K562 (cell line): ENCODE data around the gene PPFIA1. TPM values are rescaled to one million over a fixed set of nuclear protein-coding genes. Genes with fewer than 3 reads are reported as not detected.

Source experiments
- CBFA2T3 ChIP-seq: fragments of 450-650 bp; IDR thresholded peaks from 2 replicates; pipeline ENCODE4 v1.6.1; 2017
- CC2D1A ChIP-seq: fragments of 450-650 bp; IDR thresholded peaks from 2 replicates; pipeline ENCODE4 v1.6.1; 2017; ENCODE audit warnings: mild to moderate bottlenecking
- CEBPB ChIP-seq: fragments of 450-650 bp; IDR thresholded peaks from 2 replicates; pipeline ENCODE4 v1.6.1; 2016; ENCODE audit warnings: missing genetic modification characterization, missing compliant biosample characterization
- HMG20B ChIP-seq: fragments of 250-450 bp; sonication (Bioruptor Pico); IDR thresholded peaks from 2 replicates; pipeline ENCODE4 v1.5.0; 2021; ENCODE audit warnings: mild to moderate bottlenecking
- MAFK ChIP-seq: IDR thresholded peaks from 2 replicates; pipeline ENCODE4 v1.6.1; 2011; ENCODE audit warnings: low read length, improper control_type of control experiment
- NBN ChIP-seq: fragments of 450-650 bp; IDR thresholded peaks from 2 replicates; pipeline ENCODE4 v1.6.1; 2016; ENCODE audit warnings: low read depth, mild to moderate bottlenecking
- NFXL1 ChIP-seq: fragments of 450-650 bp; formaldehyde crosslinking; IDR thresholded peaks from 2 replicates; pipeline ENCODE4 v1.4.0; 2021; ENCODE audit warnings: mild to moderate bottlenecking
- POLR2A ChIP-seq: fragments of 450-650 bp; conservative IDR thresholded peaks from 2 replicates; pipeline ENCODE4 v1.6.1; 2016
- PYGO2 ChIP-seq: fragments of 450-650 bp; IDR thresholded peaks from 2 replicates; pipeline ENCODE4 v1.6.1; 2016; ENCODE audit warnings: mild to moderate bottlenecking, missing genetic modification characterization, moderate library complexity, missing compliant biosample characterization
- SIRT6 ChIP-seq: IDR thresholded peaks from one replicate; pipeline ENCODE4 v1.6.1; 2012; ENCODE audit warnings: low read depth, mild to moderate bottlenecking, control low read depth, inconsistent platforms, low read length, moderate library complexity
- TRIM28 ChIP-seq: fragments of 450-650 bp; IDR thresholded peaks from 2 replicates; pipeline ENCODE4 v1.6.1; 2017
- WHSC1 ChIP-seq: IDR thresholded peaks from one replicate; pipeline ENCODE4 v1.6.1; 2012; ENCODE audit warnings: low read length, control low read depth, inconsistent platforms
- ZNF444 ChIP-seq: fragments of 250-450 bp; sonication (Bioruptor Pico); IDR thresholded peaks from 2 replicates; pipeline ENCODE4 v1.4.0; 2020; ENCODE audit warnings: mild to moderate bottlenecking, moderate library complexity
- polyA plus RNA-seq, 8 experiments: library from polyadenylated mRNA; depleted of rRNA in 4 of 8; stranded (reverse) in 5 of 8; unstranded in 3 of 8; fragments of >200 nt; fragmentation: Nextera tagmentation in 2 of 8; fragmentation: Illumina TruSeq in 1 of 8; extraction: Ambion mirVana in 2 of 8; extraction: Trizol in 1 of 8; gene quantifications; 2 replicates each; pipeline versions ENCODE4 v1.2.1 to v1.2.3, GENCODE V29; 2011 to 2014; ENCODE audit warnings: inconsistent platforms in 1 of 8, missing spikeins in 1 of 8
- total RNA-seq, 7 experiments: library from RNA; depleted of rRNA in 6 of 7; stranded (reverse); fragments of >200 nt in 6 of 7; fragmentation: Illumina TruSeq in 2 of 7; extraction: Trizol in 2 of 7; gene quantifications; 2 replicates each; pipeline versions ENCODE4 v1.2.1 to v1.2.3, GENCODE V29; 2011 to 2021; ENCODE audit warnings: low replicate concordance in 1 of 7
- TF ChIP-seq, protein P1 (sequence below), 2 experiments: fragments of 450-650 bp; IDR thresholded peaks; 2 replicates each; pipeline ENCODE4 v1.6.1; 2018; ENCODE audit warnings: mild to moderate bottlenecking in 2 of 2, low read depth in 1 of 2; ENCODE audit not compliant: partially characterized antibody in 2 of 2
- TF ChIP-seq, protein P2 (sequence below): fragments of 450-650 bp; IDR thresholded peaks from 2 replicates; pipeline ENCODE4 v1.6.1; 2014; ENCODE audit warnings: low read depth, mild to moderate bottlenecking, moderate library complexity, borderline replicate concordance
- TF ChIP-seq, protein P3 (sequence below), 2 experiments: fragments of 450-650 bp; IDR thresholded peaks; 2 replicates each; pipeline ENCODE4 v1.6.1; 2016; ENCODE audit warnings: mild to moderate bottlenecking in 2 of 2, borderline replicate concordance in 1 of 2, low read depth in 1 of 2, moderate library complexity in 1 of 2

The PPFIA1 gene
- total and polyA plus RNA-seq, 9 of the 15 experiments (the other 6 are each of a cell fraction or from before 2014, with no cell fraction given) = 9.9 to 41.5 (median 28.5) TPM

DNA sequence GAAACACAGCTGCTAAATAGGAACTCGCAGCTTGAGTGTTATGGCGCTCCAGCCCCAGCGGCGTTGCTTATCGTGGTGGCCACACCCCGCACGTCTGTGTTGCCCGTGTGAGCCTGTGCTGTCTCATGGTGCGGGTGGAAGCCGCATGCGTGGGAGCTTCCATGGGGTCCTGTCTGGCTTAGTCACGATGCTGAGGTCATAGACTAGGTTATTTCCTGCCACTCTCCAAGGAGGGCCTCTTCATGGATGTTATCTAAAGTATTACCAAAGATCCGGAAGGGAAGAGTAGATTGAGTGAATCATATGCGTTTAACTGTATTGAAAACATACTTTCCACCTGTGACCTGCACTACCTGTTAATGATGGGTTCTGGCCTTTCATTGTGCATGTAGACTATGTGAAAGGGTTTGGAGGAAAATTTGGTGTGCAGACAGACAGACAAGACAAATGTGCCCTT lies 149.5 kb downstream of the PPFIA1 start (continued):
- TF ChIP-seq TRIM28 (0 out of 2 replicates have a peak, but pooled peaks have one; percentile 47), CC2D1A (peak; percentile 52; the same call in 1 of the 2 replicates), NFXL1 (CRISPR knock-in tag) (no peak), MAFK (peak; percentile 85), WHSC1 (no peak), ZNF444 (CRISPR knock-in tag) (no peak), CEBPB (tag) (peak; percentile 82), POLR2A (peak; percentile 75; the same call in 1 of the 2 replicates), SIRT6 (no peak), PYGO2 (0 out of 2 replicates have a peak, but pooled peaks have one; percentile 50), HMG20B (CRISPR knock-in tag) (no peak), NBN (peak; percentile 93), CBFA2T3 (peak; percentile 97)
- TF ChIP-seq, protein P1, sequence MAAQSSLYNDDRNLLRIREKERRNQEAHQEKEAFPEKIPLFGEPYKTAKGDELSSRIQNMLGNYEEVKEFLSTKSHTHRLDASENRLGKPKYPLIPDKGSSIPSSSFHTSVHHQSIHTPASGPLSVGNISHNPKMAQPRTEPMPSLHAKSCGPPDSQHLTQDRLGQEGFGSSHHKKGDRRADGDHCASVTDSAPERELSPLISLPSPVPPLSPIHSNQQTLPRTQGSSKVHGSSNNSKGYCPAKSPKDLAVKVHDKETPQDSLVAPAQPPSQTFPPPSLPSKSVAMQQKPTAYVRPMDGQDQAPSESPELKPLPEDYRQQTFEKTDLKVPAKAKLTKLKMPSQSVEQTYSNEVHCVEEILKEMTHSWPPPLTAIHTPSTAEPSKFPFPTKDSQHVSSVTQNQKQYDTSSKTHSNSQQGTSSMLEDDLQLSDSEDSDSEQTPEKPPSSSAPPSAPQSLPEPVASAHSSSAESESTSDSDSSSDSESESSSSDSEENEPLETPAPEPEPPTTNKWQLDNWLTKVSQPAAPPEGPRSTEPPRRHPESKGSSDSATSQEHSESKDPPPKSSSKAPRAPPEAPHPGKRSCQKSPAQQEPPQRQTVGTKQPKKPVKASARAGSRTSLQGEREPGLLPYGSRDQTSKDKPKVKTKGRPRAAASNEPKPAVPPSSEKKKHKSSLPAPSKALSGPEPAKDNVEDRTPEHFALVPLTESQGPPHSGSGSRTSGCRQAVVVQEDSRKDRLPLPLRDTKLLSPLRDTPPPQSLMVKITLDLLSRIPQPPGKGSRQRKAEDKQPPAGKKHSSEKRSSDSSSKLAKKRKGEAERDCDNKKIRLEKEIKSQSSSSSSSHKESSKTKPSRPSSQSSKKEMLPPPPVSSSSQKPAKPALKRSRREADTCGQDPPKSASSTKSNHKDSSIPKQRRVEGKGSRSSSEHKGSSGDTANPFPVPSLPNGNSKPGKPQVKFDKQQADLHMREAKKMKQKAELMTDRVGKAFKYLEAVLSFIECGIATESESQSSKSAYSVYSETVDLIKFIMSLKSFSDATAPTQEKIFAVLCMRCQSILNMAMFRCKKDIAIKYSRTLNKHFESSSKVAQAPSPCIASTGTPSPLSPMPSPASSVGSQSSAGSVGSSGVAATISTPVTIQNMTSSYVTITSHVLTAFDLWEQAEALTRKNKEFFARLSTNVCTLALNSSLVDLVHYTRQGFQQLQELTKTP (IDR thresholded peaks at IDR 0.05; ENCODE audit: low read depth in 1 of 2, partially characterized antibody in 2 of 2) = peak in 1 of 2 experiments; percentile 93
- TF ChIP-seq, protein P2, sequence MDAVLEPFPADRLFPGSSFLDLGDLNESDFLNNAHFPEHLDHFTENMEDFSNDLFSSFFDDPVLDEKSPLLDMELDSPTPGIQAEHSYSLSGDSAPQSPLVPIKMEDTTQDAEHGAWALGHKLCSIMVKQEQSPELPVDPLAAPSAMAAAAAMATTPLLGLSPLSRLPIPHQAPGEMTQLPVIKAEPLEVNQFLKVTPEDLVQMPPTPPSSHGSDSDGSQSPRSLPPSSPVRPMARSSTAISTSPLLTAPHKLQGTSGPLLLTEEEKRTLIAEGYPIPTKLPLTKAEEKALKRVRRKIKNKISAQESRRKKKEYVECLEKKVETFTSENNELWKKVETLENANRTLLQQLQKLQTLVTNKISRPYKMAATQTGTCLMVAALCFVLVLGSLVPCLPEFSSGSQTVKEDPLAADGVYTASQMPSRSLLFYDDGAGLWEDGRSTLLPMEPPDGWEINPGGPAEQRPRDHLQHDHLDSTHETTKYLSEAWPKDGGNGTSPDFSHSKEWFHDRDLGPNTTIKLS = peak; percentile 38; the same call in 1 of the 2 replicates
- TF ChIP-seq, protein P3, sequence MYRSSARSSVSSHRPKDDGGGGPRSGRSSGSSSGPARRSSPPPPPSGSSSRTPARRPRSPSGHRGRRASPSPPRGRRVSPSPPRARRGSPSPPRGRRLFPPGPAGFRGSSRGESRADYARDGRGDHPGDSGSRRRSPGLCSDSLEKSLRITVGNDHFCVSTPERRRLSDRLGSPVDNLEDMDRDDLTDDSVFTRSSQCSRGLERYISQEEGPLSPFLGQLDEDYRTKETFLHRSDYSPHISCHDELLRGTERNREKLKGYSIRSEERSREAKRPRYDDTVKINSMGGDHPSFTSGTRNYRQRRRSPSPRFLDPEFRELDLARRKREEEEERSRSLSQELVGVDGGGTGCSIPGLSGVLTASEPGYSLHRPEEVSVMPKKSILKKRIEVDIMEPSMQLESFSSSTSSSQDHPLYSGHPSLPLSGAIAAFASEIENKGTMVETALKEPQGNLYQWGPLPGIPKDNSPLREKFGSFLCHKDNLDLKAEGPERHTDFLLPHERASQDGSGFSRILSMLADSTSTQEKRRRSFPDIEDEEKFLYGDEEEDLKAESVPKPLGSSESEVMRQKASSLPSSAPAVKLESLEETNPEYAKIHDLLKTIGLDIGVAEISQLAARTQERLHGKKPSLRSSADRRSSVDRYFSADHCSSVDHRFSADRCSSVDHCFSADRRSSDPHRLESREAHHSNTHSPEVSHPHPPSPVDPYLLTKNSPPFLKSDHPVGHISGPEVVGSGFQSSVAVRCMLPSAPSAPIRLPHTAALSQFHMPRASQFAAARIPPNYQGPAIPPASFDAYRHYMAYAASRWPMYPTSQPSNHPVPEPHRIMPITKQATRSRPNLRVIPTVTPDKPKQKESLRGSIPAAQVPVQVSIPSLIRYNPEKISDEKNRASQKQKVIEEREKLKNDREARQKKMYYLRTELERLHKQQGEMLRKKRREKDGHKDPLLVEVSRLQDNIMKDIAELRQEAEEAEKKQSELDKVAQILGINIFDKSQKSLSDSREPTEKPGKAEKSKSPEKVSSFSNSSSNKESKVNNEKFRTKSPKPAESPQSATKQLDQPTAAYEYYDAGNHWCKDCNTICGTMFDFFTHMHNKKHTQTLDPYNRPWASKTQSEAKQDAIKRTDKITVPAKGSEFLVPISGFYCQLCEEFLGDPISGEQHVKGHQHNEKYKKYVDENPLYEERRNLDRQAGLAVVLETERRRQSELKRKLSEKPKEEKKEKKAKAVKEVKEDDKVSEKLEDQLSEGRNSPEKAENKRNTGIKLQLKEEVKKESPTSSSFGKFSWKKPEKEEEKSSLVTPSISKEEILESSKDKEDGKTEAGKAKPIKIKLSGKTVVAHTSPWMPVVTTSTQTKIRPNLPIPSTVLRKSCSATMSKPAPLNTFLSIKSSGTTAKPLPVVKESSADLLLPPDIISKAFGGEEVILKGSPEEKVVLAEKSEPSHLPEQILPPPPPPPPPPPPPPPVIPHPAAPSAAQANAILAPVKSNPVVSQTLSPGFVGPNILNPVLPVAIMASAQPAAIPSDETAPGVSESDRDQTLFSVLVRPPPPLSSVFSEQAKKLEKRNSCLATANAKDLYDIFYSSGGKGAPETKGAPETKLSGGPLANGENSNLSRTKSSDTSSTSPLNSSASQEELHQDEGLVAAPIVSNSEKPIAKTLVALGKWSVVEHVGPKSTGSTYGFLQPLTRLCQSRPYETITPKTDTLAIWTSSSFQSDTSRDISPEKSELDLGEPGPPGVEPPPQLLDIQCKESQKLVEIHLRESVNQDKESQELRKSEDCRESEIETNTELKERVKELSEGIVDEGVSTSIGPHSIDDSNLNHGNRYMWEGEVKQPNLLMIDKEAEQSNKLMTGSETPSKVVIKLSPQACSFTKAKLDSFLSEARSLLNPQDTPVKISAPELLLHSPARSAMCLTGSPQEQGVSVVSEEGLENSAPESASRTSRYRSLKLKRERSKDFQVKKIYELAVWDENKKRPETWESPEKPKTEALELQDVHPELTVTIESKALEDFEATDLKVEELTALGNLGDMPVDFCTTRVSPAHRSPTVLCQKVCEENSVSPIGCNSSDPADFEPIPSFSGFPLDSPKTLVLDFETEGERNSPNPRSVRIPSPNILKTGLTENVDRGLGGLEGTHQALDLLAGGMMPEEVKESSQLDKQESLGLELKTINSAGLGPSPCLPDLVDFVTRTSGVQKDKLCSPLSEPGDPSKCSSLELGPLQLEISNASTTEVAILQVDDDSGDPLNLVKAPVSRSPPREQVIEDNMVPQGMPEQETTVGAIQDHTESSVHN (IDR thresholded peaks at IDR 0.05; ENCODE audit: borderline replicate concordance in 1 of 2, low read depth in 1 of 2) = peak in 1 of 2 experiments; percentile 96; a peak in 2 of 4 replicates
